GM21526 (cell line): ENCODE data around the gene ANKRD66.

ENCODE experiments used
- ATAC-seq: cut with Tn5 transposase; IDR thresholded peaks from one replicate; pipeline ENCODE4 v1.9.1; 2021; ENCODE audit warnings: moderate library complexity; ENCODE audit not compliant: unreplicated experiment, low FRiP score

The ANKRD66 gene

DNA sequence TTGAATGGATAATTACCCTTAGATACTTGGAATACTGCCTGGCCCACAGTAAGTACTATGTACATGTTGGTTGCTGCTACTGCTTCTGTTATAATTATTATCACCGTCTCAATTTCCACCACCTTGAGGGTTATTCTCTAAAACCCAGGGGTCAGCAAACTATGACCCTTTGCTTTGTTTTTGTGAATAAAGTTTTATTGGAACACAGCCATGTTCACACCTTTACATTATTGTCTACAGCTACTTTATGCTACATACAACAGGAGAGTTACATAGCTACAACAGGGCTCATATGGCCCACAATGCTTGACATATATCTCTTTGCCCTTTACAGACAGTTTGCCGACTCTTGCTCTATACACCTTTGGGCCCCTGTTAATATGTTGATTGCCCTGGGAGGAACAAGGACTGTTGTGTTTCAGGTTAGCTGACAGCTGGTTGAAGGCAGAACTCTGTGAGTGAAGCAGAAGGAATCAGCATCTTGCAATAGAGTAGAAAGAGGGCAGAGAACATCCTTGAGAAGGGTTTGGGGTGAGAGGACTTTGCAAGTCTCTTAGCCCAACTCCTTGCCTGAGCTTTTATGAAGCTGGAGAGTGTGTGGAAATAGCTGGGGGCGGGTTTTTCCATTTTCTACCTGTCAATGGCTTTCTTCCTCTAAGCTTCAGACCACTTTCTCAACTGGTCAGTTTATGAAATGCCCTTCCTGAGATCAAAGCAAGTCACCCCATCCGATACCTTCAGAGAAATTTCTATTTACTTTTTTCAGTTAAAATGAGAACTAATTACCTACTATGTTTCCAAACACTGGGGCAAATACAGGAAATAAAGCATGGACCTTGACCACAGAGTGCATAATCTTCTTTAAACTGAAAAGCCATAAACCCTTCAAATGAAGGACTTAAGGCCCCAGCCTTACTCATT is 43.0 kb downstream of the ANKRD66 start:
- ATAC-seq, result no peak

DNA sequence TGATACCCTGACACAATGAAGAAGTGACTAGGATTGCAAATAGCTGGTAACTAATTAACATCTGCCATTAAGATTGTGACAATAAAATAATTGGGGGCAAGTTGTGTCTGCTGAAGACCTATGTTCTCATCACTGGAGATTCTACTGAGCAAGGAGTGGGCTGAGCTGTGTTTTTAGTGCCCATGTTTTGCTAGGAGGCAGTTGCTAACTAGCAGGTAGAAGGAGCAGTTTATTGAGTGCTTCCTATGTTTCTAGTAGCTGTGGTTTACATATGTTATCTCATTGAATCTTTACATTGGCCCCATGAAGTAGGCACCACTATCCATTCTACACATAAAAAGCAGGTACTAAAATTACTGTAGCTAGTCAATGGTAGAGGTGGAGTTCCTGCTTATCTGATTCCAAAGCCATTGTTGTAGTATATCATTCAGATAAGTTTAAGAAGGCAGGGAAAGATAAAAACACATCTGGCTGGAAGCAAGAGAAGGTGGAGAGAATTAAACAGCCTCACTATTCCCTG is 43.7 kb downstream of the ANKRD66 start:
- no peak for ATAC-seq

DNA sequence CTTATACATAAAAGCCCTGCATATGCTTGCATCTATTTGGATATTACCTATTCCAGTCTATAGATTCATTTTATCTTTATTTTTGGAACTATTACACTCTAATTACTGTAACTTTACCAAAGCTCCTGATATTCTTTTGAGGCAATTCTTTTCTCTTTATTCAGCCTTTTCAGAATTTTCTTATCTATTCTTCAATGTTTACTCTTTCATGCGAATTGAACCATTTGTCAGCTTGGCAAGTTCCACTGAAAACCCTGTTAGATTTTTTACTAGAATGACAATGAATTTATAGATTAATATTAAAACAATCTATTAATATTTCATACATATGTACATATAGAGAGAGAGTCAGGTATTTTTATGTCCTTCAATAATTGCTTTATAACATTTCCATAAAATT is 45.9 kb downstream of the ANKRD66 start:
- ATAC-seq, result no peak

DNA sequence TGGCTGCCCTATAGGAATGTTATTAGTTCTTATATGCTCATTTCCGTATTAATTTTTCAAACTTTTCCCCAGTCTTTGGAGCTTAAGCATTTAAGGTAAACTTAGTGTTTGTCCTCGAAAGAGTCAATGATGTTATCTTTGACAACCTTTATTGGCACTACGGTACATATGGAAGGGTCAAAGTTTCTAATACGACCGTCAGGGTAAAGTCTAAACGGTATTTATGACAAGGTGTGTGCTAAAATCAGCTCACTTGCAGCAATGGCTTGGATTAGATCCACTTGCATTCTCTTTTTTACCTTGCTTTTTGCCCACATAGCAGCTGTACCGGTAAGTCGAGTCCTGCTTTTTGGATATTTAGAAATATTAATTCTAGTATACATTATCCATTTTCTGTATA is 46.4 kb downstream of the ANKRD66 start, which contains the start of gene MEP1A:
TSS of gene MEP1A (plus strand) at position 252 of the 400 bp plus-strand sequence. CDS start at position 262, 10 bp downstream.
- ATAC-seq, result no peak

DNA sequence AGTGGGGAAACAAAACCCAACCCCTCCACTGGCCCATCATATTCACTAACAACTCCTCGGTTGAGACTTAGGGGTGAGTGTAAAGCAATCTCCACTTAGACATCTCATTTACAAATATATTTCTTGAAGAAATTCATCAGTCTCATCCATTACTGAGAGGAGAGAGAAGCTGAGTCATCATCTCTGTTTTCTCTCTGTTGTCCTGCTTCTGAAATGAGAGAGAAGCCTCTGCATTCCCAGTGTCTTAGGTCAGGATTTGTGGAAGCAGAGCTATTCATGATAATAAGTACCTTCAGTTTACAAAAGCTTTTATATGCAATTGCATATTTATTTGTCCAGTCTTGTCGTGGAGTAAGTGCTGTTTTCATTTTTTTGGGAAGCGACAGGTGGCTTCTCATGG is 47.3 kb downstream of the ANKRD66 start:
- no peak for ATAC-seq

DNA sequence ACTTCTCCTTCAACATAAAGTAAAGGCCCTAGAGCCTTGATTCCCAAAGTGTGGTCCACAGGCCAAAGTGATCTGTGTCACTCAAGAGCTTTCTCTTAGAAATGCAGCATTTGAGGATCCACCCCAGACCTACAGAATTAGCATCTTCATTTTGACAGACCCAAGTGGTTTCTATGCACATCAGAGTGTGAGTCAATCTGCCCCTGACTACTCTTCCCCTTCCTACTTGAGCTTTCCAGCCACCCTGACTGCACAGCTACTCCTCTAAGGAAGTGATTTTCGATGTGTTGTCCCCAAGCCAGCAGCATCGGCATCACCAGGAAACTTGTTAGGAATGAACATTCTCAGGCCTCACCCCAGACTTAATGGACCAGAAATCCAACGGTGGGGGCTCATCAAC is 49.1 kb downstream of the ANKRD66 start:
- no peak for ATAC-seq

GRCh38 chr6:46796848-46797580 is 50.3 kb downstream of the ANKRD66 start:
- no peak for ATAC-seq

- no peak for ATAC-seq
Observed at GRCh38 chr6:46799657-46800056, 52.9 kb downstream of the ANKRD66 start.

- ATAC-seq, result no peak
Observed at GRCh38 chr6:46808806-46809205, 62.1 kb downstream of the ANKRD66 start.
